Hepatocyte (in vitro differentiated cells): ENCODE data around the gene LBHD1. TPM values are rescaled to one million over a fixed set of nuclear protein-coding genes. Genes with fewer than 3 reads are reported as not detected.

Source experiments
- DNase-seq: peaks from one replicate; pipeline ENCODE4 v3.0.0-alpha.2; 2016; ENCODE audit warnings: low spot score
- H2AFZ ChIP-seq: fragments of 200-600 bp; sonication (generic); 2 replicates; pipeline ENCODE4 v1.6.0; 2016; ENCODE audit warnings: antibody characterized with exemption, mild to moderate bottlenecking
- H3K27ac ChIP-seq: fragments of 200-600 bp; sonication (generic); 2 replicates; pipeline ENCODE4 v1.5.1; 2016; ENCODE audit warnings: mild to moderate bottlenecking
- H3K27me3 ChIP-seq: fragments of 200-600 bp; sonication (generic); 2 replicates; pipeline ENCODE4 v1.6.1; 2016
- H3K36me3 ChIP-seq: fragments of 200-600 bp; sonication (generic); replicated peaks from 2 replicates; pipeline ENCODE4 v1.5.1; 2016; ENCODE audit warnings: low read depth; ENCODE audit not compliant: insufficient read depth
- H3K4me1 ChIP-seq: fragments of 200-600 bp; sonication (generic); 2 replicates; pipeline ENCODE4 v1.5.1; 2016; ENCODE audit warnings: mild to moderate bottlenecking, moderate library complexity; ENCODE audit not compliant: insufficient read depth
- H3K4me2 ChIP-seq: fragments of 200-600 bp; sonication (generic); 2 replicates; pipeline ENCODE4 v1.6.0; 2016
- H3K4me3 ChIP-seq: fragments of 200-600 bp; sonication (generic); 2 replicates; pipeline ENCODE4 v1.5.1; 2016; ENCODE audit warnings: mild to moderate bottlenecking
- H3K79me2 ChIP-seq: fragments of 200-600 bp; sonication (generic); 2 replicates; pipeline ENCODE4 v1.6.0; 2017; ENCODE audit warnings: mild to moderate bottlenecking
- H3K9me2 ChIP-seq: fragments of 200-600 bp; sonication (generic); replicated peaks from 2 replicates; pipeline ENCODE4 v1.6.0; 2017; ENCODE audit warnings: mild to moderate bottlenecking; ENCODE audit not compliant: insufficient read depth
- H3K9me3 ChIP-seq: fragments of 200-600 bp; sonication (generic); 2 replicates; pipeline ENCODE4 v1.5.1; 2016; ENCODE audit warnings: low read depth, mild to moderate bottlenecking
- H4K20me1 ChIP-seq: fragments of 200-600 bp; sonication (generic); 2 replicates; pipeline ENCODE4 v1.6.0; 2016; ENCODE audit warnings: mild to moderate bottlenecking; ENCODE audit not compliant: insufficient read depth, poor library complexity, severe bottlenecking
- EZH2 ChIP-seq: fragments of 200-600 bp; sonication (generic); IDR thresholded peaks from 2 replicates; pipeline ENCODE4 v1.6.1; 2016; ENCODE audit warnings: antibody characterized with exemption, mild to moderate bottlenecking, borderline replicate concordance
- EZH2phosphoT487 ChIP-seq: fragments of 200-600 bp; sonication (generic); IDR thresholded peaks from one replicate; pipeline ENCODE4 v1.6.1; 2018; ENCODE audit warnings: antibody characterized with exemption, mild to moderate bottlenecking, low read depth, moderate library complexity; ENCODE audit not compliant: unreplicated experiment, severe bottlenecking
- WGBS: methylation state at CpG from one replicate; pipeline ENCODE4 v1.1.6; 2016; ENCODE audit warnings: low lambda C conversion rate; ENCODE audit errors: missing lambda C conversion rate; 5-methylcytosine and 5-hydroxymethylcytosine counted together
- polyA plus RNA-seq: library from polyadenylated mRNA; unstranded; fragments of >200 nt; fragmentation: Nextera tagmentation; extraction: Ambion mirVana; gene quantifications from 2 replicates; pipeline ENCODE4 v1.2.1, GENCODE V29; 2016
- total RNA-seq: library from RNA; depleted of rRNA; stranded (reverse); fragments of >200 nt; gene quantifications from 2 replicates; pipeline ENCODE4 v1.2.3, GENCODE V29; 2014
- TF ChIP-seq, protein P1 (sequence below): fragments of 200-600 bp; sonication (generic); IDR thresholded peaks from 2 replicates; pipeline ENCODE4 v1.5.1; 2016; ENCODE audit warnings: antibody characterized with exemption, mild to moderate bottlenecking; ENCODE audit not compliant: poor library complexity

LBHD1 gene
- total and polyA plus RNA-seq, 2 experiments from 2014 or later, result 6.5 to 11.2 TPM

GRCh38 chr11:62669420-62670161 lies 2.5 kb downstream of the LBHD1 start:
- no peak for DNase-seq
- WGBS, result 72% methylated on average over 4 of the region's 4 CpGs
- no peak for TF ChIP-seq EZH2
- TF ChIP-seq EZH2phosphoT487, result no peak
- TF ChIP-seq, protein P1, sequence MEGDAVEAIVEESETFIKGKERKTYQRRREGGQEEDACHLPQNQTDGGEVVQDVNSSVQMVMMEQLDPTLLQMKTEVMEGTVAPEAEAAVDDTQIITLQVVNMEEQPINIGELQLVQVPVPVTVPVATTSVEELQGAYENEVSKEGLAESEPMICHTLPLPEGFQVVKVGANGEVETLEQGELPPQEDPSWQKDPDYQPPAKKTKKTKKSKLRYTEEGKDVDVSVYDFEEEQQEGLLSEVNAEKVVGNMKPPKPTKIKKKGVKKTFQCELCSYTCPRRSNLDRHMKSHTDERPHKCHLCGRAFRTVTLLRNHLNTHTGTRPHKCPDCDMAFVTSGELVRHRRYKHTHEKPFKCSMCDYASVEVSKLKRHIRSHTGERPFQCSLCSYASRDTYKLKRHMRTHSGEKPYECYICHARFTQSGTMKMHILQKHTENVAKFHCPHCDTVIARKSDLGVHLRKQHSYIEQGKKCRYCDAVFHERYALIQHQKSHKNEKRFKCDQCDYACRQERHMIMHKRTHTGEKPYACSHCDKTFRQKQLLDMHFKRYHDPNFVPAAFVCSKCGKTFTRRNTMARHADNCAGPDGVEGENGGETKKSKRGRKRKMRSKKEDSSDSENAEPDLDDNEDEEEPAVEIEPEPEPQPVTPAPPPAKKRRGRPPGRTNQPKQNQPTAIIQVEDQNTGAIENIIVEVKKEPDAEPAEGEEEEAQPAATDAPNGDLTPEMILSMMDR, result no peak
- H3K36me3 ChIP-seq, result no peaks in the 10 kb centered on the region
- H3K4me1 ChIP-seq, result peaks cover 31% of the 10 kb centered on the region
- peak overlapping the region; percentile 95 for H3K27ac ChIP-seq
- no peak overlapping the region for H3K4me2 ChIP-seq
- no peaks in the 10 kb centered on the region for H3K9me2 ChIP-seq
- peaks cover 58% of the 10 kb centered on the region for H3K79me2 ChIP-seq
- no peaks in the 10 kb centered on the region for H3K9me3 ChIP-seq
- H2AFZ ChIP-seq, result no peak overlapping the region
- peaks cover 10% of the 10 kb centered on the region for H4K20me1 ChIP-seq
- no peaks in the 10 kb centered on the region for H3K27me3 ChIP-seq
- H3K4me3 ChIP-seq, result no peak overlapping the region

DNA sequence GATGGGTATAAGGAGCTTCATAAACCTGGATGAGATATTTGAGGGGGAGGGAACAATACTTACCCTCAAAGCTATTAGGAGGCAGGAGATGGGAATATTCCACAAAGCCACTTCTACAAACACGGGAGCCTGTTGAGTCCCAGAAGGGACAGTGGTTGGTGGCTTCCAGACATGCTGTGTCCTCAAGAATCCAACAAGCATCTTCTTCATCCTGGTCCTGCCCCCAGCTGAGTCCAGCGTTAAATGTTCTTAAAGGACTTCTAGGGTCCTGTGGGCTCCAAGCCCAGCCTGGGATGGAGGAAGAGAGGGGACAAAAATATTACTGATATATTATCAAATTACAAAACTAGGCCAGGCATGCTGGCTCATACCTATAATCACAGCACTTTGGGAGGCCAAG lies 4.6 kb downstream of the LBHD1 start:
- DNase-seq, result no peak
- no peak overlapping the region for H2AFZ ChIP-seq
- no peaks in the 10 kb centered on the region for H3K9me2 ChIP-seq
- no peak overlapping the region for H3K27ac ChIP-seq
- H3K4me3 ChIP-seq, result no peak overlapping the region
- H3K79me2 ChIP-seq, result peaks cover 54% of the 10 kb centered on the region
- H3K4me2 ChIP-seq, result peak overlapping the region; percentile 80
- 97% methylated on average over 2 of the region's 2 CpGs for WGBS
- peaks cover 10% of the 10 kb centered on the region for H4K20me1 ChIP-seq
- H3K27me3 ChIP-seq, result no peaks in the 10 kb centered on the region
- H3K9me3 ChIP-seq, result no peaks in the 10 kb centered on the region
- peaks cover 20% of the 10 kb centered on the region for H3K4me1 ChIP-seq
- TF ChIP-seq EZH2phosphoT487 (no peak), EZH2 (no peak)
- TF ChIP-seq, protein P1, result no peak
- no peaks in the 10 kb centered on the region for H3K36me3 ChIP-seq

DNA sequence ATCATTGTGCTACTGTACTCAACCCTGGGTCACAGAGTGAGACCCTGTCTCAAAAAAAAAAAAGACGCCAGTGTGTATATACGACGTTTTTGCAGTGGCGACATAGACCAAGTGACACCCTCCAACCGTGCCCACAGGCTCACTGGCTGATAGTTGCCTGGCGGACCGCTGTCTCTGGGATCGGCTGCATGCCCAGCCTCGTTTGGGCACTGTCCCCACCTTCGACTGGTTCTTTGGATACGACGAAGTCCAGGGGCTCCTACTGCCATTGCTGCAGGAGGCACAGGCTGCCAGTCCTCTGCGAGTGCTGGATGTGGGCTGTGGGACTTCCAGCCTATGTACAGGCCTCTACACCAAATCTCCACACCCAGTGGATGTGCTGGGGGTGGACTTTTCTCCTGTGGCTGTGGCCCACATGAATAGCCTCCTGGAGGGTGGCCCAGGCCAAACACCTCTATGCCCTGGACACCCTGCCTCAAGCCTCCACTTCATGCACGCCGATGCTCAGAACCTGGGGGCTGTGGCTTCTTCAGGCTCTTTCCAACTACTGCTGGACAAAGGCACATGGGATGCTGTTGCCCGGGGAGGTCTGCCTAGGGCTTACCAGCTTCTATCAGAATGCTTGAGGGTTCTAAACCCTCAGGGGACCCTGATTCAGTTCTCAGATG lies 5.7 kb downstream of the LBHD1 start:
- Histone ChIP-seq H3K36me3 (no peaks in the 10 kb centered on the region), H3K9me2 (no peaks in the 10 kb centered on the region), H3K27ac (peak overlapping the region; percentile 91), H3K4me2 (peak overlapping the region; percentile 80), H3K27me3 (no peaks in the 10 kb centered on the region), H3K9me3 (no peaks in the 10 kb centered on the region), H2AFZ (no peak overlapping the region), H4K20me1 (peaks cover 10% of the 10 kb centered on the region), H3K4me1 (peaks cover 16% of the 10 kb centered on the region), H3K79me2 (peaks cover 51% of the 10 kb centered on the region), H3K4me3 (peak overlapping the region; percentile 56)
- 61% methylated on average over 16 of the region's 16 CpGs for WGBS
- TF ChIP-seq EZH2phosphoT487 (no peak), EZH2 (no peak)
- TF ChIP-seq, protein P1, result no peak
- DNase-seq, result no peak
